ENCODE measurements around the gene ABCA4.

DNA sequence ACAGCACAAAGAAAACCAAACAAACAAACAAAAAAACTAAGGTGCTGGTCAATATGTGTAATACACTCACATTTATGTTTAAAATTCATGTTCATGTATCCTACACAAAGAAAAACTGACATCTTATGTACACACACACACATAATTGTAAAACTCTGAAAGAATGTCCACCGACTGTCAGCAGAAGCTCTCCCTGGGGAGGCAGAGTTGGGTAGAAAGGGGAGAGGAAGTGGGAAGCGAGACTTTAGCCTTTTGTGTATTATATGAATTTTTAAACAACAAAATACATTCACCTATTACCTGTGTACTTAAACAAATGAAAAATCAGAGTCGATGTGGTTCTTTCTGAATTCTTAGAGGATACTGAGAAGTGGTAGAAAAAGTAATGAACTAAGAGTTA is 88.3 kb downstream of the ABCA4 start:
- TF ChIP-seq, protein P1, sequence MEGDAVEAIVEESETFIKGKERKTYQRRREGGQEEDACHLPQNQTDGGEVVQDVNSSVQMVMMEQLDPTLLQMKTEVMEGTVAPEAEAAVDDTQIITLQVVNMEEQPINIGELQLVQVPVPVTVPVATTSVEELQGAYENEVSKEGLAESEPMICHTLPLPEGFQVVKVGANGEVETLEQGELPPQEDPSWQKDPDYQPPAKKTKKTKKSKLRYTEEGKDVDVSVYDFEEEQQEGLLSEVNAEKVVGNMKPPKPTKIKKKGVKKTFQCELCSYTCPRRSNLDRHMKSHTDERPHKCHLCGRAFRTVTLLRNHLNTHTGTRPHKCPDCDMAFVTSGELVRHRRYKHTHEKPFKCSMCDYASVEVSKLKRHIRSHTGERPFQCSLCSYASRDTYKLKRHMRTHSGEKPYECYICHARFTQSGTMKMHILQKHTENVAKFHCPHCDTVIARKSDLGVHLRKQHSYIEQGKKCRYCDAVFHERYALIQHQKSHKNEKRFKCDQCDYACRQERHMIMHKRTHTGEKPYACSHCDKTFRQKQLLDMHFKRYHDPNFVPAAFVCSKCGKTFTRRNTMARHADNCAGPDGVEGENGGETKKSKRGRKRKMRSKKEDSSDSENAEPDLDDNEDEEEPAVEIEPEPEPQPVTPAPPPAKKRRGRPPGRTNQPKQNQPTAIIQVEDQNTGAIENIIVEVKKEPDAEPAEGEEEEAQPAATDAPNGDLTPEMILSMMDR (IDR thresholded peaks at IDR 0.05) = no peak
- no peak for TF ChIP-seq EP300 (IDR thresholded peaks at IDR 0.05)
- TF ChIP-seq POLR2AphosphoS5 (IDR thresholded peaks at IDR 0.05) = no peak
